GM13976 (cell line): ENCODE data around the gene WDR43.
A peak's percentile ranks its signal among the peaks of the same experiment; 100 is the strongest.
"Not testable (repeated sequence)": the region's sequence is repeated elsewhere in the genome, so short reads cannot be mapped to it uniquely, and the experiment has no call there.

Experiments used
- DNase-seq: peaks from one replicate; pipeline ENCODE4 v3.0.0; 2012; ENCODE audit warnings: low spot score
- in situ Hi-C: fragments of 300-500 bp; cut with MboI; formaldehyde crosslinking; loops from one replicate; pipeline ENCODE4 v1.12.0; 2022; ENCODE audit warnings: low sequenced_read_pairs, mixed read lengths, inconsistent platforms; ENCODE audit not compliant: unreplicated experiment
- TF ChIP-seq, protein P1 (sequence below): IDR thresholded peaks from 2 replicates; pipeline ENCODE4 v1.5.1; 2012; ENCODE audit warnings: borderline replicate concordance, mild to moderate bottlenecking; ENCODE audit not compliant: insufficient read depth; ENCODE audit errors: extremely low read depth, missing control alignments, control extremely low read depth

WDR43 gene

DNA sequence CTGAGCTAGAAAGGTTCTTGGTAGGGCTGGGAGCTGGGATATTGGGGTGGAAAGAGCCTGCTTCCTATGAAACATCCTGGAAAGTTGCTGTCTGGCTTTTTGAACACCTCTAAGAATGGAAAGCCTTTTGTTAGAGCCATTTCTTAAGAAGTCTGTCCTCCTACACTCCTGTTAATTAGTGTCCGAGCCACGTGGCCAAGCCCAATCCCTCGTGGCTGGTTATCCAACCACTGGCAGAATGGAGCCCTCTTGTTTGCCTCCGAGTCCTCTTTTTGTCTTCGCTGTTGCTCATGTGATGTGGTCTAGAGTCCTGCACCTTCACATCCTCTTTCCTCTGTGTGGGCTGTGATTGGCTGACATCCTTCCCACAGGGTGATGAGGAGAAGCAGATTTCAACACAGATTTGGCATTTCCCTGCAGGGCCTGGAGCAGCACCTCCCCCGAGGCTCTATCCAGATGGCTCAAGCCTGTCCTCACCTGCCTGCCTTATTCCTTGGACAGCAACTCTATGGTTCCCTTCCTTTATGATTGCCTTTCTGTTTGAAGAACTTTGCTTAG, 78.4 kb downstream of the WDR43 start:
- no peak for DNase-seq
- in situ Hi-C loops = no loop called here
- TF ChIP-seq, protein P1, sequence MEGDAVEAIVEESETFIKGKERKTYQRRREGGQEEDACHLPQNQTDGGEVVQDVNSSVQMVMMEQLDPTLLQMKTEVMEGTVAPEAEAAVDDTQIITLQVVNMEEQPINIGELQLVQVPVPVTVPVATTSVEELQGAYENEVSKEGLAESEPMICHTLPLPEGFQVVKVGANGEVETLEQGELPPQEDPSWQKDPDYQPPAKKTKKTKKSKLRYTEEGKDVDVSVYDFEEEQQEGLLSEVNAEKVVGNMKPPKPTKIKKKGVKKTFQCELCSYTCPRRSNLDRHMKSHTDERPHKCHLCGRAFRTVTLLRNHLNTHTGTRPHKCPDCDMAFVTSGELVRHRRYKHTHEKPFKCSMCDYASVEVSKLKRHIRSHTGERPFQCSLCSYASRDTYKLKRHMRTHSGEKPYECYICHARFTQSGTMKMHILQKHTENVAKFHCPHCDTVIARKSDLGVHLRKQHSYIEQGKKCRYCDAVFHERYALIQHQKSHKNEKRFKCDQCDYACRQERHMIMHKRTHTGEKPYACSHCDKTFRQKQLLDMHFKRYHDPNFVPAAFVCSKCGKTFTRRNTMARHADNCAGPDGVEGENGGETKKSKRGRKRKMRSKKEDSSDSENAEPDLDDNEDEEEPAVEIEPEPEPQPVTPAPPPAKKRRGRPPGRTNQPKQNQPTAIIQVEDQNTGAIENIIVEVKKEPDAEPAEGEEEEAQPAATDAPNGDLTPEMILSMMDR = no peak

DNA sequence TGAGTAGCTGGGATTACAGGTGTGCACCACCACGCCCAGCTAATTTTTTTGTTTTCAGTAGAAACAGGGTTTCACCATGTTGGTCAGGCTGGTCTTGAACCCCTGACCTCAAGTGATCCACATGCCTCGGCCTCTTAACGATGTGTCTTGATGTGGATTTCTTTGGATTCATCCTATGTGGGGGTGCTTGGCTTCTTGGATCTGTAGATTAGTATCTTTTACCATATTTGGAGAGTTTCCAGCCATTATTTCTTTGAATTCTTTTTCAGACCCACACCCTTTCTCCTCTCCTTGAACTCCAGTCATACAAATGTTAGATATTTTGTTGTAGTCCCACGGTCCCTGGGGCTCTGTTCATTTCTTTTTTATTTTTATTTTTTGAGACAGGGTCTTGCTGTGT, 79.8 kb downstream of the WDR43 start:
- in situ Hi-C loops = no loop called here
- no peak for DNase-seq
- TF ChIP-seq, protein P1 = no peak

DNA sequence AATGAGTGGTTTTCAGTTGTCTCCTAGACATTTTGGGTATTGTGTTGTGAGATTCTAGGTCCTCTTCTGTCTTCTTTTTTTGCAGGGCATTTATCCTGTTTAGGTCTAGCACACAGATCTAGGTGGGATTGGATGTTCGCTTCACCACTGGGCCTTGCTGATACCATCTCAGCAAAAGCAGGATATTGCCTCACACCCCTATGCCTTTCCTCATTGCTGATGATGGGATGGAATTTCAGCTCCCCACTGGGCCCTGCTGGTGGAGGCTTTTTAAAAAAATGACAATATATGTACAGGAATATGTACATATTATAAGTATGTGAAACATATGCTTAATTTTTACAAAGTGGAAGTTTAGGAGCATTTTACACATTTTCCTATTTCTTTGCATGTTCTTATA, 81.2 kb downstream of the WDR43 start:
- TF ChIP-seq, protein P1 = no peak
- no peak for DNase-seq
- in situ Hi-C loops = no loop called here

DNA sequence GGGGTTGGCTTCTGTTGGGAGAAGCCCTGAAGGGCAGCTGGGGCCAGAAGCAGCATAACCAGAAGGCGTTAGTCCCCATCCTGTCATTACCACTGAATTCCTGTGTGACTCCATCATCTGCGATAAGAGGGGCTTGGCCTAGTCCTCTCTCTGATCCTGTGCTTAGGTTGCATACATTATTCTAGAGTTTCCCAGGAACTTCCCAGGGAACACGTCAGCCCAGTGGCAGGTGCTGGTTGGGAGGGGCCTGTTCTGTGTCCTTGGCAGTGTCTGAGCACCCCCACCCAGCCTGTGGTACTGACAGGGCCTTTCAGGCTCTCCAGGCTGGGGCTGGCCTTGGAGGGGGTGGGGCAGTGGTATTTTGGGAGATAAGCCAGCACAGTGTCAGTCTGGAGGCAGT, 82.1 kb downstream of the WDR43 start:
- no peak for DNase-seq
- in situ Hi-C loops = no loop called here
- TF ChIP-seq, protein P1 = no peak

DNA sequence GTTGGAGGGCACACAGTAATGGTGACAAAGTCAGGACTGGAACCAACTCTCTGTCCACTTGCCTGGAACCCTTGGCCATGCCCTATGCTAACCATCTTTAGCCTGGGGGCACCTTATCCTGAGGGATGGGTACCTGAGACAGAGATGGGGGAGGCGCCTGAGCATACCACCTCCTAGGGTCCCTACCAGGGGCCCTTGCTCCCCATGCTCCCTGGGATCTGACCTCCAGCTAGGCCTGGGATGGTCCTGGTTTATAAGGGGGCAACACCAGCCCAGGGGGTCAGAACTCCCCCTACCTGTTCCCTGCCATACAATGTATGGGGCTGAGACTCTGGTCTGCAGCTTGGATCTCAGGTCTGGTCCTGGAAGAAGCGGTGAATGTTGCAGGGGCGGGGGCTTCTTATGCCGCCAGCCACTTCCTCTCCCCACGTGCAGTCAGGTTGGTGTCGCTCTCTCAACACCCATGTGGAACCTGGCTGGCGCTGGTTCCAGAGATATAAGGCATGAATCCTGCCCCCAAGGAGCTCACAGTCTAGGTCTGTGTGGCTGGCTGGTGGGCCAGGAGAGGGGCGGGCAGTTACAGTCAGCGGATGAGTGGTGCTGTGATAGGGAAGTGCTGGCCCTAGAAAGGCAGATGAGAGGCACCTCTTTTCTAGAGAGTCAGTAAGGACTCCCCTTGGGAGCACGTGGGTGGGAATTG, 82.9 kb downstream of the WDR43 start:
- DNase-seq = peak; percentile 17
- in situ Hi-C loops = no loop called here
- TF ChIP-seq, protein P1 = no peak

DNA sequence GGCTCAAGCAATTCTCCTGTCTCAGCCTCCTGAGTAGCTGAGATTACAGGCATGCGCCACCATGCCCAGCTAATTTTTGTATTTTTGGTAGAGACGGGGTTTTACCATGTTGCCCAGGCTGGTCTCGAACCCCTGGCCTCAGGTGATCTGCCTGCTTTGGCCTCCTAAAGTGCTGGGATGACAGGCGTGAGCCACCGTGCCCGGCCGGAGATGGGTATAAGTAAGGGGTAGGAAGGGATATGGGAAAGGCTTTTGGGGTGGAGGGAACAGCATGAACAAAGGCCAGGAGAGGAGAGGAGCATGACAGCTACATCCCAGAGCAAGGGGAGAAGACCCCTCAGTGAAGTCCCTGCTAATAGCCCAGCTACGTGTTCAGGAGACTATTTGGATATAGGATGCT, 83.5 kb downstream of the WDR43 start:
- peak; percentile 16 for DNase-seq
- in situ Hi-C loops = not testable (repeated sequence)

DNA sequence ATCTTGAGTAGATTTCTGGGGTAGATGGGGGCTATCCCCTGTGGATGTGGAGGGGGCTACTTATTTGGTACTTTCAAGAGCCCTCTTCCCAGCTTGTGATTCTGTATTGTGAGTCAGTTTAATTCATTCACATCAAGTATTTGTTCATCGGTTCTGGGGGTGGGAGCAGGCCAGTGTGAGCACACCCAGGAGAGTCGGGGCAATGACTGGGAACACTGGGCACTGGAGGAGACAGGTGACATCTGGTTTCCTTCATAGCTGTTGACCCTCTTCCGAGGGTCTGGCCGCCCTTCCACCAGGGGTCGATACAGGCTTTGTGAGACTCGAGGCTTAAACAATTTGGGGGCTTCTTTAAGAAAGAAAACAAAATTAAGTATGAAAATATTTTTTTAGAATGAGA, 84.1 kb downstream of the WDR43 start:
- in situ Hi-C loops = no loop called here
- TF ChIP-seq, protein P1 = no peak
- DNase-seq = no peak
